ENCODE results near the gene PI4K2A. TPM values are rescaled to one million over a fixed set of nuclear protein-coding genes. Genes with fewer than 3 reads are reported as not detected.

The PI4K2A gene
- total RNA-seq, 4 donors from 2014 or later = 14.8 to 25.8 (median 22.7) TPM

DNA sequence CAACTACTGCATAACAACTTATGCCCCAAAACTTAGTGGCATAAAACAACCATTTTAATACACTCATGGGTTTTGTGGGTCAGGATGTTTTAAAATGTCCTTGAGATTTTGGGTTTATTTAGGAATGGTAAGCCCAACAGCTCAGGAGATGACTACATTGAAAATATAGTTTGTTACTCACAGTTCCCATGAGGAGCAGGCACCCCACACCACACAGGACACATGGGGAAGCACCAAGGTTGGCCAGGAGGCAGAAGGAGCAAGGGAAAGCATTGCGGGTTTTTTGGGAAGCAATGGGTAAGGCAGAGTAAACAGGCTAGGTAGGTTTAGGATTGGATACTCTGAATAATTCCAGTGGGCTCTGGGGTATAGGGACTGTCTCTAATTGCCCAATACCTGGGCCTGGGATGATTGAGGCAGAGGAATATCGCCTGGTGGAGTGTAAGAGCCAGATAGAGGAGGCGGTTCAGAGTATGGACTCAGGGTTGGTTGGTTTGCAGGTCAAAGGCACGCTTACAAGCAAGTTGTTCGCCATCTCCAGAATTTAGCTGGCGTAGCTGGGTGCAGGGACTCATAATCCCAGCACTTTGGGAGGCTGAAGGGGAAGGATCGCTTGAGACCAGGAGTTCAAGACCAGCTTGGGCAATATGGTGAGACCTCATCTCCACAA lies 63.1 kb downstream of the PI4K2A start:
- Histone ChIP-seq H3K36me3 (no peaks in the 10 kb centered on the region), H3K27ac (no peak overlapping the region), H3K4me1 (peaks cover 0 to 29% (median 9%) of the 10 kb centered on the region in 3 donors), H3K9me3 (no peaks in the 10 kb centered on the region), H3K27me3 (no peaks in the 10 kb centered on the region), H3K4me3 (no peak overlapping the region)
- TF ChIP-seq EP300 (IDR thresholded peaks at IDR 0.05) (no peak), POLR2AphosphoS5 (IDR thresholded peaks at IDR 0.05) (no peak), POLR2A (IDR thresholded peaks at IDR 0.05) (no peak)
- TF ChIP-seq, protein P1, sequence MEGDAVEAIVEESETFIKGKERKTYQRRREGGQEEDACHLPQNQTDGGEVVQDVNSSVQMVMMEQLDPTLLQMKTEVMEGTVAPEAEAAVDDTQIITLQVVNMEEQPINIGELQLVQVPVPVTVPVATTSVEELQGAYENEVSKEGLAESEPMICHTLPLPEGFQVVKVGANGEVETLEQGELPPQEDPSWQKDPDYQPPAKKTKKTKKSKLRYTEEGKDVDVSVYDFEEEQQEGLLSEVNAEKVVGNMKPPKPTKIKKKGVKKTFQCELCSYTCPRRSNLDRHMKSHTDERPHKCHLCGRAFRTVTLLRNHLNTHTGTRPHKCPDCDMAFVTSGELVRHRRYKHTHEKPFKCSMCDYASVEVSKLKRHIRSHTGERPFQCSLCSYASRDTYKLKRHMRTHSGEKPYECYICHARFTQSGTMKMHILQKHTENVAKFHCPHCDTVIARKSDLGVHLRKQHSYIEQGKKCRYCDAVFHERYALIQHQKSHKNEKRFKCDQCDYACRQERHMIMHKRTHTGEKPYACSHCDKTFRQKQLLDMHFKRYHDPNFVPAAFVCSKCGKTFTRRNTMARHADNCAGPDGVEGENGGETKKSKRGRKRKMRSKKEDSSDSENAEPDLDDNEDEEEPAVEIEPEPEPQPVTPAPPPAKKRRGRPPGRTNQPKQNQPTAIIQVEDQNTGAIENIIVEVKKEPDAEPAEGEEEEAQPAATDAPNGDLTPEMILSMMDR (IDR thresholded peaks at IDR 0.05) = no peak
- 69 to 87% methylated on average over 6 to 7 of the region's 7 CpGs for WGBS, 2 donors (ENCODE audit: low coverage in 1 of 2)
- ATAC-seq = no peak

DNA sequence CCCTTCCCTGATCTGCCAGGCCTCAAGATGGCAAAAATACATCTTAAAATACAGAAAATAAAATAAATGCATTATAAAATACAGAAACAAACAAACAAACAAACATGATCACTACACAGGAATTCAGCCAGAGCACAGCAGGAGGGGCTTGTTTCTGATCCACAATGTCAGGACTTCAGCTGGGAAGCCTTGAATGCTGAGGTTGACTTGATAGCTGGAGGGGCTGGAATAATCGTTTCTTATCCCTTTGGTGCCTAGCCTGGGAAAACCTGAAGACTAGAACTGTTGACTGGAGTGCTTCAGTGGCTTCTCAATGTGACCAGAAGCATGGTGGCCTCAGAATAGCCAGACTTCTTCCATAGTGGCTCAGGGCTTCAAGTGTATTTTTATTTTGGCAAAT lies 63.9 kb downstream of the PI4K2A start:
- H3K4me3 ChIP-seq = no peak overlapping the region
- WGBS, 2 donors (ENCODE audit: low coverage in 1 of 2) = 91 to 100% methylated on average over 1 of the region's 1 CpG
- no peak for ATAC-seq
- H3K27me3 ChIP-seq = no peaks in the 10 kb centered on the region
- H3K9me3 ChIP-seq = no peaks in the 10 kb centered on the region
- no peak overlapping the region for H3K27ac ChIP-seq
- TF ChIP-seq POLR2AphosphoS5 (IDR thresholded peaks at IDR 0.05) (no peak), EP300 (IDR thresholded peaks at IDR 0.05) (no peak), POLR2A (IDR thresholded peaks at IDR 0.05) (no peak)
- TF ChIP-seq, protein P1 (IDR thresholded peaks at IDR 0.05) = no peak
- peaks cover 0 to 37% (median 16%) of the 10 kb centered on the region in 3 donors for H3K4me1 ChIP-seq
- H3K36me3 ChIP-seq = no peaks in the 10 kb centered on the region

DNA sequence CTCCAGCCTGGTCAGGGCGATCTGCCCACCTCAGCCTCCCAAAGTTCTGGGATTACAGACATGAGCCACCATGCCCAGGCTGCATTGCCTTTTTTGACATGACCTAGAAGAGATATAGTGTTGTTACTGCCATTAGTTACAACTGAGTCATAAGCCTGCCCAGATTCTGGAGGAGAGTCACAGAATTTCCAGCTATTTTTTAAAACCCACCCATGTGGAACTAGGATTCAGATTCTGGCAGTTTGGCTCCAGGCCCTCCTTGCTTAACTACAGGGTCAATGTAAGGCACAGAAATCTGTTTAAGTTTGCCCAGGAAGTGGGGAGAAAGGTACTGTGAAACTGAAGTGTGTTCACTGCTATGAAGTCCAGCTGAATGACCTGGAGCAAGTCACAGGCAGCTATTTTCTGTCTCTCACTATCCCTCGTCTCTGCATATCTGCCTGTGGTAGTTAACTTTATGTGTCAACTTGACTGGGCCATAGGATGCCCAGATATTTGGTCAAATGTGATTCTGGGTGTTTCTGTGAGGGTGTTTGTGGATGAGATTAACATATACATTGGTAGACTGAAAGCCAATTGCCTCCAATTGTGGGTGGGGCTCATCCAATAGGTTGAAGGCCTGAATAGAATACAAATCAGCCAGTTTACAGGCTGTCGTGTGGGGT lies 64.7 kb downstream of the PI4K2A start:
- H3K27me3 ChIP-seq = no peaks in the 10 kb centered on the region
- H3K27ac ChIP-seq = no peak overlapping the region
- no peaks in the 10 kb centered on the region for H3K9me3 ChIP-seq
- TF ChIP-seq, protein P1 (IDR thresholded peaks at IDR 0.05) = no peak
- TF ChIP-seq POLR2A (IDR thresholded peaks at IDR 0.05) (no peak), POLR2AphosphoS5 (IDR thresholded peaks at IDR 0.05) (no peak), EP300 (IDR thresholded peaks at IDR 0.05) (no peak)
- no peaks in the 10 kb centered on the region for H3K36me3 ChIP-seq
- H3K4me3 ChIP-seq = no peak overlapping the region
- peaks cover 0 to 45% (median 24%) of the 10 kb centered on the region in 3 donors for H3K4me1 ChIP-seq
- no peak for ATAC-seq
- 67 to 100% methylated on average over 1 to 2 of the region's 3 CpGs for WGBS, 2 donors (ENCODE audit: low coverage in 1 of 2)

DNA sequence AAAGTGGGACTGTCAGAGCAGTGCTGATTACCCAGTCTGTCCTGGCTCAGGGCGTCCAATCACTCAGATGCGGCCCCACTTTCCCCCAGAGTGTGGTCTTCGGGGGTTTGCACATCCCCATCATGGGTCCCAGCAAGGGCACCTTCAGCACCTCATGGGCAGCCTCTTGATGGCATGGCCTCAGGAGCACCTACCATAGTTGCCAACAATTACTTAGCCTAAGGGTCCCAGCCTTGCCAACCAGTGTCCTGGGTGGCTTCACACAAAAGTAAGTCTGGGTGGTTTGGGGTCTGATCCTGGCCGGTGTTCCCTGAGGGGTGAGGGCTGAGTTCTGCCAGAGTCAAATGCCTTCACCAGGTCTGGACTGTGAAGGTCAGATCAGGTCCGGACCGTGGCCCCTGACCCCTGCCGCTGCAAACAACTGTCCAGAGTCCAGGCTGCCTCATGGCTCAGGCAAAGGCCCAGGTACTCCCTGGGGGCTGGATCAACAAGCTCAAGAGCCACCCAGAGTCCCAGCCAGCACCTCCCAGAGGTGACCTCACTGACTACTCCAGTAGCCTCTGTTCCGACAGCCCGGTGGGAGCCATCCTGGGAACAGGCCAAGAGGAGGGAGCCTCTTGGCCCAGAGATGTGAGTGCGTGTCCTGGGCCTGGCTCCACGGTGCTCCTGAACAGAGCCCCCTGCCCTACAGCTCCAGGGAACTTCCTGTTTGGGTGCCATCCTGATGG lies 66.8 kb downstream of the PI4K2A start:
- H3K9me3 ChIP-seq = no peaks in the 10 kb centered on the region
- H3K27me3 ChIP-seq = no peaks in the 10 kb centered on the region
- no peak for TF ChIP-seq EP300 (IDR thresholded peaks at IDR 0.05)
- no peak for TF ChIP-seq POLR2AphosphoS5 (IDR thresholded peaks at IDR 0.05)
- no peak for TF ChIP-seq POLR2A (IDR thresholded peaks at IDR 0.05)
- TF ChIP-seq, protein P1 (IDR thresholded peaks at IDR 0.05) = no peak
- H3K4me1 ChIP-seq = peaks cover 0 to 54% (median 28%) of the 10 kb centered on the region in 3 donors
- no peaks in the 10 kb centered on the region for H3K36me3 ChIP-seq
- WGBS, 2 donors (ENCODE audit: low coverage in 1 of 2) = 100% methylated on average over 2 of the region's 11 CpGs
- H3K4me3 ChIP-seq = no peak overlapping the region
- ATAC-seq = peak; percentile 25
- peak overlapping the region; percentile 77 to 97 (median 87) for H3K27ac ChIP-seq

Measured in gastroesophageal sphincter (tissue), 4 donors.